ENCODE results near the gene TNFRSF4.

TNFRSF4 gene

GRCh38 chr1:1212780-1213344, 1.1 kb downstream of the TNFRSF4 start:
- peak overlapping the region; percentile 87 to 98 (median 93) for H3K4me2 ChIP-seq
- H3K27ac ChIP-seq: peak overlapping the region in 2 of 11 experiments; percentile 3 to 25; a peak in 1 of 22 replicates
- H3K9ac ChIP-seq: peak overlapping the region in 8 of 11 experiments; percentile 18 to 53 (median 39); a peak in 11 of 22 replicates
- H3K9me3 ChIP-seq (replicated peaks in 1 of 11): no peaks in the 10 kb centered on the region
- peaks cover 11 to 45% (median 22%) of the 10 kb centered on the region in 11 experiments; a peak in 19 of 22 replicates for H3K27me3 ChIP-seq
- TF ChIP-seq Cebpa-rat (IDR thresholded peaks at IDR 0.05): no peak
- H4K20me1 ChIP-seq: peaks cover 29 to 93% (median 80%) of the 10 kb centered on the region in 11 experiments; a peak in 21 of 22 replicates
- H3K36me3 ChIP-seq: peaks cover 17 to 30% (median 24%) of the 10 kb centered on the region in 11 experiments
- H3K4me1 ChIP-seq: peaks cover 75 to 87% (median 80%) of the 10 kb centered on the region in 10 experiments
- peak overlapping the region in 7 of 10 experiments; percentile 12 to 57 (median 34); a peak in 9 of 20 replicates for H3K4me3 ChIP-seq

GRCh38 chr1:1211541-1212441, 2.2 kb downstream of the TNFRSF4 start:
- peak overlapping the region; percentile 80 to 99 (median 97) for H3K4me2 ChIP-seq
- peak overlapping the region in 4 of 11 experiments; percentile 24 to 50 (median 36); a peak in 3 of 22 replicates for H3K9ac ChIP-seq
- H4K20me1 ChIP-seq: peaks cover 19 to 88% (median 70%) of the 10 kb centered on the region in 11 experiments; a peak in 21 of 22 replicates
- no peak for TF ChIP-seq Cebpa-rat (IDR thresholded peaks at IDR 0.05)
- H3K4me3 ChIP-seq: peak overlapping the region in 1 of 10 experiments; percentile 26; a peak in 4 of 20 replicates
- peak overlapping the region in 1 of 11 experiments; percentile 35; a peak in 2 of 22 replicates for H3K27ac ChIP-seq
- H3K9me3 ChIP-seq (replicated peaks in 1 of 11): no peaks in the 10 kb centered on the region; a peak in 1 of 22 replicates
- peaks cover 14 to 54% (median 26%) of the 10 kb centered on the region in 11 experiments for H3K27me3 ChIP-seq
- H3K36me3 ChIP-seq: peaks cover 7 to 19% (median 13%) of the 10 kb centered on the region in 11 experiments; a peak in 20 of 22 replicates
- peaks cover 86 to 96% (median 91%) of the 10 kb centered on the region in 10 experiments for H3K4me1 ChIP-seq

- peaks cover 93 to 98% (median 96%) of the 10 kb centered on the region in 10 experiments for H3K4me1 ChIP-seq
- H3K9ac ChIP-seq: peak overlapping the region in 1 of 11 experiments; percentile 14; a peak in 1 of 22 replicates
- H3K9me3 ChIP-seq (replicated peaks in 1 of 11): no peaks in the 10 kb centered on the region; a peak in 1 of 22 replicates
- H4K20me1 ChIP-seq: peaks cover 11 to 88% (median 69%) of the 10 kb centered on the region in 11 experiments; a peak in 21 of 22 replicates
- H3K27me3 ChIP-seq: peaks cover 22 to 63% (median 34%) of the 10 kb centered on the region in 11 experiments
- TF ChIP-seq Cebpa-rat (IDR thresholded peaks at IDR 0.05): no peak
- no peak overlapping the region for H3K27ac ChIP-seq
- peak overlapping the region; percentile 80 to 99 (median 97) for H3K4me2 ChIP-seq
- peak overlapping the region in 1 of 10 experiments; percentile 11; a peak in 1 of 20 replicates for H3K4me3 ChIP-seq
- peaks cover 0 to 11% (median 5%) of the 10 kb centered on the region in 11 experiments; a peak in 15 of 22 replicates for H3K36me3 ChIP-seq
Observed at GRCh38 chr1:1210726-1211540, 3.0 kb downstream of the TNFRSF4 start.

- Histone ChIP-seq H3K27me3 (peaks cover 31 to 78% (median 48%) of the 10 kb centered on the region in 11 experiments), H3K9me3 (replicated peaks in 1 of 11) (no peaks in the 10 kb centered on the region; a peak in 1 of 22 replicates), H3K27ac (peak overlapping the region in 10 of 11 experiments; percentile 42 to 86 (median 67); a peak in 16 of 22 replicates), H3K4me3 (peak overlapping the region in 9 of 10 experiments; percentile 31 to 61 (median 47); a peak in 13 of 20 replicates), H3K4me2 (peak overlapping the region; percentile 90 to 99 (median 97)), H3K4me1 (peaks cover 87 to 91% (median 89%) of the 10 kb centered on the region in 10 experiments), H3K9ac (peak overlapping the region in 8 of 11 experiments; percentile 41 to 76 (median 66); a peak in 16 of 22 replicates), H3K36me3 (no peaks in the 10 kb centered on the region), H4K20me1 (peaks cover 0 to 82% (median 53%) of the 10 kb centered on the region in 11 experiments; a peak in 17 of 22 replicates)
- no peak for TF ChIP-seq Cebpa-rat (IDR thresholded peaks at IDR 0.05)
Observed at GRCh38 chr1:1208713-1209433, 5.1 kb downstream of the TNFRSF4 start.

GRCh38 chr1:1207571-1207892, 6.4 kb downstream of the TNFRSF4 start:
- Histone ChIP-seq H3K4me3 (no peak overlapping the region), H3K36me3 (no peaks in the 10 kb centered on the region), H3K9ac (no peak overlapping the region), H3K4me2 (peak overlapping the region; percentile 90 to 99 (median 97)), H3K4me1 (peaks cover 73 to 78% (median 75%) of the 10 kb centered on the region in 10 experiments), H4K20me1 (peaks cover 0 to 68% (median 41%) of the 10 kb centered on the region in 11 experiments; a peak in 17 of 22 replicates), H3K9me3 (replicated peaks in 1 of 11) (no peaks in the 10 kb centered on the region; a peak in 1 of 22 replicates), H3K27ac (peak overlapping the region in 5 of 11 experiments; percentile 32 to 60 (median 45); a peak in 7 of 22 replicates), H3K27me3 (peaks cover 20 to 71% (median 37%) of the 10 kb centered on the region in 11 experiments)
- TF ChIP-seq Cebpa-rat (IDR thresholded peaks at IDR 0.05): no peak

GRCh38 chr1:1206966-1207531, 6.9 kb downstream of the TNFRSF4 start:
- H3K4me2 ChIP-seq: peak overlapping the region; percentile 90 to 99 (median 97)
- H3K27me3 ChIP-seq: peaks cover 20 to 70% (median 37%) of the 10 kb centered on the region in 11 experiments
- H3K27ac ChIP-seq: peak overlapping the region in 1 of 11 experiments; percentile 18; a peak in 1 of 22 replicates
- peak overlapping the region in 2 of 11 experiments; percentile 23 to 55; a peak in 1 of 22 replicates for H3K9ac ChIP-seq
- H3K4me3 ChIP-seq: peak overlapping the region in 8 of 10 experiments; percentile 1 to 61 (median 49); a peak in 12 of 20 replicates
- no peak for TF ChIP-seq Cebpa-rat (IDR thresholded peaks at IDR 0.05)
- no peaks in the 10 kb centered on the region; a peak in 1 of 22 replicates for H3K9me3 ChIP-seq (replicated peaks in 1 of 11)
- peaks cover 0 to 66% (median 41%) of the 10 kb centered on the region in 11 experiments; a peak in 16 of 22 replicates for H4K20me1 ChIP-seq
- H3K4me1 ChIP-seq: peaks cover 69 to 74% (median 72%) of the 10 kb centered on the region in 10 experiments
- no peaks in the 10 kb centered on the region for H3K36me3 ChIP-seq
